ENCODE data around the gene ST6GALNAC2. TPM values are rescaled to one million over a fixed set of nuclear protein-coding genes. Genes with fewer than 3 reads are reported as not detected.

Gene ST6GALNAC2
- total RNA-seq, 2 donors from 2014 or later, result 6.9 to 10.1 TPM

DNA sequence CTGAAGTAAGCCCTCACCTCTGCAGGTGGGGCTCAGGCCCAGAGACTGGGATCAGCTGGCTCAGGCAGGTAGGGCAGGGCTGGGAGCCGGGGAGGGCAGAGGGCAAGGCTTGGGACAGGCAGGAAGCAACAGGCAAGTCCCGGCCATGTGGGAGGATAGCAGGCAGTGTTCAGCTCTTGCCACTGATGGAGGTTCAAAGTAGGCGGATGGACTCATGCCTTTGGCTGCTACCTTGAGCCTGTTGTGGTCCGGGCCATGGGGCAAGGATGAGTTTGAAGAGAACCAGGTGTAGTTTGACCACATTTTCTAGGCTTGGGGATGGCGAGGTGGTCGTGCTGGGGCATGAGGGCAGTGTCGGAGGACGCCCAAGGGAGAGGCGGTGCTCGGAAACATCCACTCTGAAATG lies 43.1 kb downstream of the ST6GALNAC2 start:
- 66 to 86% methylated on average over 7 to 10 of the region's 10 CpGs for WGBS, 2 donors
- no peak for TF ChIP-seq POLR2A (IDR thresholded peaks at IDR 0.05)
- TF ChIP-seq, protein P1, sequence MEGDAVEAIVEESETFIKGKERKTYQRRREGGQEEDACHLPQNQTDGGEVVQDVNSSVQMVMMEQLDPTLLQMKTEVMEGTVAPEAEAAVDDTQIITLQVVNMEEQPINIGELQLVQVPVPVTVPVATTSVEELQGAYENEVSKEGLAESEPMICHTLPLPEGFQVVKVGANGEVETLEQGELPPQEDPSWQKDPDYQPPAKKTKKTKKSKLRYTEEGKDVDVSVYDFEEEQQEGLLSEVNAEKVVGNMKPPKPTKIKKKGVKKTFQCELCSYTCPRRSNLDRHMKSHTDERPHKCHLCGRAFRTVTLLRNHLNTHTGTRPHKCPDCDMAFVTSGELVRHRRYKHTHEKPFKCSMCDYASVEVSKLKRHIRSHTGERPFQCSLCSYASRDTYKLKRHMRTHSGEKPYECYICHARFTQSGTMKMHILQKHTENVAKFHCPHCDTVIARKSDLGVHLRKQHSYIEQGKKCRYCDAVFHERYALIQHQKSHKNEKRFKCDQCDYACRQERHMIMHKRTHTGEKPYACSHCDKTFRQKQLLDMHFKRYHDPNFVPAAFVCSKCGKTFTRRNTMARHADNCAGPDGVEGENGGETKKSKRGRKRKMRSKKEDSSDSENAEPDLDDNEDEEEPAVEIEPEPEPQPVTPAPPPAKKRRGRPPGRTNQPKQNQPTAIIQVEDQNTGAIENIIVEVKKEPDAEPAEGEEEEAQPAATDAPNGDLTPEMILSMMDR (IDR thresholded peaks at IDR 0.05), result no peak
- Histone ChIP-seq H3K27me3 (peaks cover 5 to 10% of the 10 kb centered on the region in 2 donors), H3K4me1 (peaks cover 63% of the 10 kb centered on the region), H3K27ac (no peak overlapping the region), H3K4me3 (no peak overlapping the region), H3K36me3 (replicated peaks in 1 of 2; ENCODE audit: insufficient read depth in 1 of 2, low read depth in 2 of 2) (no peaks in the 10 kb centered on the region), H3K9me3 (no peaks in the 10 kb centered on the region)
- intact Hi-C loops (cut with DNase I), result no loop called here
- DNase-seq, result no peak
- ATAC-seq, result no peak

- intact Hi-C loops (cut with DNase I), result no loop called here
- H3K27ac ChIP-seq, result no peak overlapping the region
These were observed 43.8 kb downstream of the ST6GALNAC2 start for GRCh38 chr17:76541739-76542454.

DNA sequence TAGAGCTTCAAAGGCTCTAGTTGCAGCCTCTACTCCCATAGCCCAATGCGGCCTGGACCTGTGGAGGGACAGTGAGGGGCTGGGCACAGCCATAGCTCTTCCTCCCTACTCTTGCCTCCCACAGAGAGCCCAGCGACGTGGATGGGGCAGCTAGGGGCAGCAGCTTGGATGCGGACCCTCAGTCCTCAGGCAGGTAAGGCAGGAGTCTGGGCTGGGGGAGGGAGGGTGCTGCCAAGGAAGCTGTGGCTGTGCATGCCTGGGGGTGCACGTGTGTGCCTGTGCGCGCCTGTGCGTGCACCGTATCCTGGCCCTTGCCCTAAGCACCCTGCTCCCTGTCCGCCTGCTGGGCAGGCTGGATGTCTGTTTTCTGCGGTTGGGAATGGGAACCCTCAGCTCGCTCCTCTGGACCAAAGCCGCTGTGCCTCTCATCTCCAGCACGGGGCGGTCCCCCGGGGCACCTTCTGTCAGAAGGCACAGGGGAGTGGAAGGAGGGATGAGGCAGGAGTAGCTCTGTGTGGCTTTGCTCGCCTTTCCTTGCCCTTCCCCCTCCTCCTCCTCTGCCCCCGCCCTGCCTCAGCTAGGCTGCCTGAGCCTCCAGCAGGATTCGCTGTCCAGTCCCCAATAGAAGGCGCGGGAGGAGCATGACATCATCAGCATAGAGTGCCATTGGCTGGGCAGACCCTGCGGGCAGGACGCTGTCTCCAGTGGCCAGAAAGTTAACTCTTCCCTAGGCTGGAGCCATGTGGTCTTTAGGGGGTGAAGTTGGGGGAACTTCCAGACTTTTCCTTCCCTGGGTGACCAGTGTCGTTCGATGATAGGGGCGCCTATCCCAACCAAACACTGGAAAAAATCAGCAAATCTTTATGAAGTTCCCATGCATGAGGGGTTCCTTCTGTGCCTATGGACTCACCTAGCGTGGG lies 45.0 kb downstream of the ST6GALNAC2 start:
- Histone ChIP-seq H3K4me1 (peaks cover 49% of the 10 kb centered on the region), H3K36me3 (replicated peaks in 1 of 2; ENCODE audit: insufficient read depth in 1 of 2, low read depth in 2 of 2) (no peaks in the 10 kb centered on the region), H3K27me3 (peaks cover 5 to 10% of the 10 kb centered on the region in 2 donors), H3K4me3 (no peak overlapping the region), H3K27ac (peak overlapping the region in 2 of 4 donors; percentile 13 to 61), H3K9me3 (no peaks in the 10 kb centered on the region)
- TF ChIP-seq, protein P1 (IDR thresholded peaks at IDR 0.05), result peak in 4 of 7 experiments; percentile 20 to 51 (median 30)
- peak in 2 of 3 donors; percentile 33 to 46 for TF ChIP-seq POLR2A (IDR thresholded peaks at IDR 0.05)
- DNase-seq (peak; percentile 88 to 94 (median 91)), ATAC-seq (peak; percentile 96)
- intact Hi-C loops (cut with DNase I), result no loop called here
- 11 to 14% methylated on average over 11 to 27 of the region's 27 CpGs for WGBS, 2 donors

More at GRCh38 chr17:76541739-76542454, 43.8 kb downstream of the ST6GALNAC2 start:
- Histone ChIP-seq H3K4me3 (no peak overlapping the region), H3K9me3 (no peaks in the 10 kb centered on the region), H3K27me3 (peaks cover 5 to 10% of the 10 kb centered on the region in 2 donors), H3K4me1 (peaks cover 60% of the 10 kb centered on the region), H3K36me3 (replicated peaks in 1 of 2; ENCODE audit: insufficient read depth in 1 of 2, low read depth in 2 of 2) (no peaks in the 10 kb centered on the region)
- ATAC-seq (no peak), DNase-seq (no peak)
- 87% methylated on average over 10 of the region's 10 CpGs for WGBS, 2 donors
- no peak for TF ChIP-seq POLR2A (IDR thresholded peaks at IDR 0.05)
- TF ChIP-seq, protein P1 (IDR thresholded peaks at IDR 0.05), result no peak

DNA sequence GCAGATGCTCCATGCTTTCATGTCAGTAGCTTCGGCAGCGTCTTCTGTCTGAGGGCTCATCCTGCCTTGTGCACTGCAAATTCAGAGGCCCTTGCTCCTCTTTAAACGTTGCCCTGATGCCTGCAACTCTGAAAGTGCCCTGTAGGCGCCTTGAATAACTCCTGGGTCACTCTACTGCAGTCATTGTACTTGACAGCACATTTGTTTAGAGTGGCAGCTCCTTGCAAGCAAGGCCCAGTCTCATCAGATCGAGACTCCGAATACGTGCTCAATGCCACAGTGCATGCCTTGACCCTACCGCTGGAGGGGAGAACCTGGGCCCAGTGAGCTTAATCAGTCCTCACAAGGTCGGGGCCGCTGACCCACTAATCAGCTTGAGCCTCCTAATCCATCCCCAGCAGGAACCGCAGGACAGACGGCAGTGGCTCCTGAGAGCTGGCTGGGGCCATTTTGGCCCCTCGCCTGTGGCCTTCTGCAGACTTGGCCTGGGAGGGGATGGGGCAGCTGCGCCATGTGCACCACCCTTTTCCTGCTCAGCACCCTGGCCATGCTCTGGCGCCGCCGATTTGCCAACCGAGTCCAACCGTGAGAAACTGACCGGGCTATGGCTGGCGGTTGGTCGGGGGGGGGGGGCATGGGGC lies 45.9 kb downstream of the ST6GALNAC2 start, which contains the start of gene PRCD:
TSS of gene PRCD (plus strand) at position 414 of the 641 bp plus-strand sequence. CDS start at position 512, 98 bp downstream.
- TF ChIP-seq, protein P1 (IDR thresholded peaks at IDR 0.05), result no peak
- TF ChIP-seq POLR2A (IDR thresholded peaks at IDR 0.05), result no peak
- 84 to 86% methylated on average over 11 to 19 of the region's 22 CpGs for WGBS, 2 donors

More for the DNA sequence above, 45.9 kb downstream of the ST6GALNAC2 start, which contains the start of gene PRCD:
- H3K27me3 ChIP-seq, result peaks cover 5 to 10% of the 10 kb centered on the region in 2 donors
- no peaks in the 10 kb centered on the region for H3K36me3 ChIP-seq (replicated peaks in 1 of 2; ENCODE audit: insufficient read depth in 1 of 2, low read depth in 2 of 2)
- intact Hi-C loops (cut with DNase I), result no loop called here
- DNase-seq, result no peak
- no peak within 1 kb of the TSS for H3K4me3 ChIP-seq
- no peak for ATAC-seq
- H3K9me3 ChIP-seq, result no peaks in the 10 kb centered on the region
- H3K27ac ChIP-seq, result peak within 1 kb of the TSS in 2 of 4 donors; percentile 13 to 61
- peaks cover 40% of the 10 kb centered on the region for H3K4me1 ChIP-seq
